ENCODE data around the gene C11orf68. TPM values are rescaled to one million over a fixed set of nuclear protein-coding genes. Genes with fewer than 3 reads are reported as not detected.

Gene C11orf68
- 24.3 and 35.7 TPM in 2 replicates for total RNA-seq

DNA sequence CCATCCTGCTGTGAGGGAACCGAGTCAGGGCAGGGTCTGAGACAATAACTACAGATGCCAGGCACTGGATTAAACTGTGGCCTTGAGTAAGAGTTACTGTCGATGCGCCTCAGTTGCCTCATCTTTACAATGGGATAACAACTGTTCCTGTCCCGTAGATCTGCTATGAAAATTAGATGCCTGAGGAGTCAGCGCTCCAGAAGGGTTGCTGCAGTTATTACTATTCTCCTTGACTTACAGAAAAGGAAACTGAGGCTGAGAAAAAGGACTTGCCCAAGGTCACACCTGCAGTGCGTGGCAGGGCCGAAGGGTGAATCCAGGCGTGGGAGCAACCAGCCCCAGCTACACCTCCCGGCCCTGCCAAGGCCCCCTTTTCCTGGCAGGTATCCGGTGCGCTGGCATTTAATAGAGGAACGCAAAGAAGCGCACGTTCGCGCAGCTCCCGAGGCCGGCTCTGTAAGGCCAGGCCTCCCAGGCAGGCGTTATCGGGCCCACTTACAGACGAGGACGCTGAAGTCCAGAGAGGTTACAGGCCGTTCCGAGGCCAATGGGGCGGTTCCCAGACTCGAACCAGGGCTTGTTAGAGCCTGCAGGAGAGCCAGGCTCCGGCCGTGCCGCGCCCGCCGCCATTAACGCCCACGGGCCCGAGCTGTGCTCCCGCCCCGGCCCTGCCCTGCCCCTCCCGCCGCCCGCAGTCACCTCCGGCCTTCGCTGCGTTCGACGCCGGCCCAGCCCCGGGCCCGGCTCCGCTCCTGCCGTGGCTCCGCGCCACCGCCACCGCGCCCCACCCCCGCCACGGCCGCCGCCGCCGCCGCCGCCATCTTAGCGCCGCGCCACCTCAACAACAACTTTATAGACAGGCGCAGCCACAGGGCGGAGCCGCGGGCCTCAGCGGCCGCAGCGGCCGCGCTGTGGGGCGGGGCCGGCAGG lies at the start of gene C11orf68:
Gene C11orf68 (minus strand): TSS at position 852 of the 930 bp plus-strand sequence. CDS start 31 bp downstream, at position 821.

DNA sequence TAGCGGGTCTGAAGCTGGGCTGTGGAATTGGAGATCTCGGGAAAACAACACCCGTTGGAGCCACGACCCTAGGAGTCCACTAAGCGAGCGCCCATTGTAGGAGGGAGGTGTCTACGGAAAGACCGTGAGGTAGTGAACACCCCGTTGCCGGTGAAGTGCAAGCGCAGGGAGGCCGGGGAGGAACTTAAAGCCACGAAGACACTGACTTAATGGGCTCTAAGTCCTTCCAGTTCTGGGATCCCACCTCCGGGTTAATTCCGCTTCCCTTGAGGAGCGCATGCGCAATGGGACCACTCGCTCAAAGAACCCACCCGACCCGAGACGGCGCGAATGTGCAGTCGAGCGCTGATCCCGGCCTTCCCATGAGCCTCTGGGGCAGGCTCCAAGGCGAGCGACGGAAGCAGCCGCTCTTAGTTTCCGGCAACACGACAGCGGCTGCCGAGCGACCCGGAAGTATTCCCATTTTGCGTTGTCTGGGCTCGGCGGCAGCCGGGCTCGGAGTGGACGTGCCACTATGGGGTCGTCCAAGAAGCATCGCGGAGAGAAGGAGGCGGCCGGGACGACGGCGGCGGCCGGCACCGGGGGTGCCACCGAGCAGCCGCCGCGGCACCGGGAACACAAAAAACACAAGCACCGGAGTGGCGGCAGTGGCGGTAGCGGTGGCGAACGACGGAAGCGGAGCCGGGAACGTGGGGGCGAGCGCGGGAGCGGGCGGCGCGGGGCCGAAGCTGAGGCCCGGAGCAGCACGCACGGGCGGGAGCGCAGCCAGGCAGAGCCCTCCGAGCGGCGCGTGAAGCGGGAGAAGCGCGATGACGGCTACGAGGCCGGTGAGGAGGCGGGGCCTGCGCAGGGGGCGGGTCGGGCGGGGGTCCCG lies 42.6 kb upstream of the C11orf68 start, which contains the start of gene SART1:
Gene SART1 (plus strand): TSS at position 468 of the 874 bp plus-strand sequence. CDS start 47 bp downstream, at position 515.

DNA sequence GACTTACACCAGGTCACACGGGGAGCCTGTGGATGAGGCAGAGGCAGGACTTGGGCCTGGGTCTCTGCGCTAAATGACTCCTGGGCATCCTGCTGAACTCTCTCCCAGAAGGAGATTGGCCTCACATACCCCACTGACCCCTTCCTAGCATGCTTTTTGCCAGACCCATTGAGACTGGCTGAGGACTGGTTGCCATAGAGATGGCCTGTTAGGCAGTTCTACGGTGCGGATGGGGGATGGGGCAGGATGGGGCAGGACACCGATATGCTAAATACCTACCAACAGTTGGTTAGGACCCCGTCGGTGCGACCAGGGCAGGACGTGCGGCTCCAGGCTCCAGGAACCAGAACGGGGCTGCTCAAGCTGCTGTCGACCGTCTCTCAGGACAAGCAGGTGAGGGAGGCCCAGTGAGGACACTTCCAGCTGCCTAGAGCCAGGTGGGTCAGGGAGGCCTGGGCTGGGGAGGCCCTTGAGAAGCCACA lies 26.6 kb upstream of the C11orf68 start, which contains the start of gene TSGA10IP:
Gene TSGA10IP (plus strand): TSS at position 51 of the 482 bp plus-strand sequence. CDS start 196 bp downstream, at position 247.

DNA sequence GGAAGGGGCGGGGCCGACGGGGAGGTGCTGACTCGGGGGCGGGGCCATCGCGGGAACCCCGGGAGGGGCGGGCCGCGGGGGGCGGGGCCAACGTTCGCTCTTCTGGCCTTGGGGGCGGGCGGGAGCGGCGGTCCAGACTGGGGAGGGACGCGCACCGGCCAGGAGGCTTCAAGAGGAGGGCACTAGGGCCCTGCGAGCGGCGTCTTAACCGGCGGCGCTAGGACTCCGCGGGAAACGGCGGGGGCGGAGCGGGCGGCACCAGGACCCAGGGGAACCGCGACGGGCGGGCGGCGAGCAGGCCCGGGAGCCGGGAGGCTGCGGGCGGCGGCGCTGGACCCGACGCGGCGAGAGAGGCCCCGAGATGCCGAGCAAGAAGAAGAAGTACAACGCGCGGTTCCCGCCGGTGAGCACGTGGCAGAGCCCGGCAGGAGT lies 295 bp upstream of the C11orf68 start, which contains the start of gene DRAP1:
Gene DRAP1 (plus strand): TSS at position 286 of the 432 bp plus-strand sequence. CDS start 76 bp downstream, at position 362.

DNA sequence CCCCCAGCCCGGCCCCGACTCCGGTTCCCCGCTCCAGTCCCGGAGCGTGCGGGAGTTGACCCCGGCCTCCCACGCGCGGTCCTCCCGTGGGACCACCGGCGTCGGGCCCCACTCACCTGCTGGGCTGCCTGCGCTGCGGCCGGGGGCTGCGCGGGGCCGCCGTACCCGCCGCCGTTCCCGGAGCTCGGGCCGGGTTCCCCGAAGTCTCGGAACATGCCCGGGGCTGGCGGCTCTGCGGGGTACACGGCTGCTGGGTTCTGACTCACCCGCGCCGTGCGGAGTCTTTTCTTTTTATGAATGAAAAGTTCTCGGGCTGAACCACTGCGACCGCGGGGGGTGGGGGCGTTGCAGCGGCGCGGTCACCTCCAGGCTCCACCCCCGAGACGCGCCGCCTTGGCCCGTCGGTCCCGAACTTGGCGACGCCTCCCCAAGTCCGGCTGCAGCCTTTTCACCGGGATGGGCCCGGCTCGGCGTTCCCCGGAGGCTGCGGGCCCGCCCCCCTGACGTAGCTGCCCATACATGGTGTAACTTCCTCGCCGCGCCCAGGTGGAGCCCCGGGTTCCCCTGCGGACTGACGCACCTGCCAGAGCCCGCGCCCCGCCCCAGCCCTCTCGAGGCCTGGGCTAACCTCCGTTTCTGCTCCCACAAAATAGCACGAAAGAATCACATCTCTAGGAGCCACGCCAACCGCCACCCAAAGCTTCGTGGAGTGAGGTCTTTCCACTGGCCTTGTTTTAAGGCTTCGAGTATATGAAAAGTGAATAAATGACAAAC lies 18.6 kb downstream of the C11orf68 start, which contains the start of gene FOSL1:
Gene FOSL1 (minus strand): TSS at position 264 of the 774 bp plus-strand sequence. CDS start 49 bp downstream, at position 215.

DNA sequence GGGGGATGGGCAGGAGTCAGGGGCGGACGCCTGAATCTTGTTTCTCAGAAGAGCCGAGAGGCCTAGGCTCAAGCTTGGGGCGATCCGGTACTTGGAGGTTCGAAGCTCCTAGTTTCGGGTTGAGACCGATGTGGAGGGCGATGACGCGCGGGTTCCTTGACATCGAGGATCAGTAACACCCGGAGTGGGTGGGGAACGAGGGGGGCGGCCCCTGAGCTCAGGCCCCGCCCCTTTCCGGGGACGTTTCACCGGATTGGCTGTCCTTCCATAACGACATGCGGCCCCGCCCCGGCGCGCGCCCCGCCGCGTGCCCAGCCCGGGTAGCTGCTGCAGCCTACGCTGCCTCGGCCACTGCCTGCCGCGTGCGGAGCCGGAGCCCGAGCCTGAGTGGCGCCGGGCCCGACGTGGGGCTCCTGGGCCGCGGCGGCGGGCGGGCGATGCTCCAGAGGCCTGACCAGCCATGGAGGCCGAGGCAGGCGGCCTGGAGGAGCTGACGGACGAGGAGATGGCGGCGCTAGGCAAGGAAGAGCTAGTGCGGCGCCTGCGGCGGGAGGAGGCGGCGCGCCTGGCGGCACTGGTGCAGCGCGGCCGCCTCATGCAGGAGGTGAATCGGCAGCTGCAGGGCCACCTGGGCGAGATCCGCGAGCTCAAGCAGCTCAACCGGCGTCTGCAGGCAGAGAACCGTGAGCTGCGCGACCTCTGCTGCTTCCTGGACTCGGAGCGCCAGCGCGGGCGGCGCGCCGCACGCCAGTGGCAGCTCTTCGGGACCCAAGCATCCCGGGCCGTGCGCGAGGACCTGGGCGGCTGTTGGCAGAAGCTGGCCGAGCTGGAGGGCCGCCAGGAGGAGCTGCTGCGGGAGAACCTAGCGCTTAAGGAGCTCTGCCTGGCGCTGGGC lies 28.3 kb downstream of the C11orf68 start, which contains the start of gene CCDC85B:
Gene CCDC85B (plus strand): TSS at position 350 of the 895 bp plus-strand sequence. CDS start 111 bp downstream, at position 461.

DNA sequence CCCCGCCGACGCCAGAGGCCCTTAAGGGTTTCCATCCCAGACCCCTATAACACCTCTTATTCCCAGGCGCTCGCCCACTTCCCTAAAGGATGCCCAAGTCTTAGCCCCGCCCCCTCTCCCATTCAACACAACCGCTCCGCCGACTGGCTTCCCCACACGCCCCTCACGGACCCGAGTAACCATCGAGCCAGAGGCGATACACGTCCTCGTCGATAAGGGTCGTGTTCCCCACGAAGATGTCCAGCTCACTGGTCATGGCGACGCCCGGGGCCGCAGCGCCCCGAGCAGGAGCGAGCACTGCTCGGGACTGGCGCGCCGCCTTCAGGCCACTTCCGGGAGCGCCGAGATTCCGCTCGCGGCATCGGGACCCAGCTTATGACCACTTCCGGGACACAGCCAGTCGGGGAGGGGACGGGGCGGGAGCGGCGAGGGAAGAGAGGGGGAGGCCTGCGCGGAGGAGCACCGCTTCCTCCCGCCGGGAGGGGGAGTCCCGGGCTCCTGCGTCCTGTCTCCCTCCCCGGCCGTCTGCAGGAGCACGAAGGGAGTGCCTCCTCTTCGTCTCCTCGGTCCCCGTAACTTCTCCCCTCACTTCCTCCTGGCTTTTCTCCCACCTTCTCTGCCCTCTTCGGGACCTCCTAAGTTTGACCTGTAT lies 30.6 kb downstream of the C11orf68 start, which contains the start of gene FIBP:
Gene FIBP (minus strand): TSS at position 309 of the 652 bp plus-strand sequence. CDS start 53 bp downstream, at position 256.

DNA sequence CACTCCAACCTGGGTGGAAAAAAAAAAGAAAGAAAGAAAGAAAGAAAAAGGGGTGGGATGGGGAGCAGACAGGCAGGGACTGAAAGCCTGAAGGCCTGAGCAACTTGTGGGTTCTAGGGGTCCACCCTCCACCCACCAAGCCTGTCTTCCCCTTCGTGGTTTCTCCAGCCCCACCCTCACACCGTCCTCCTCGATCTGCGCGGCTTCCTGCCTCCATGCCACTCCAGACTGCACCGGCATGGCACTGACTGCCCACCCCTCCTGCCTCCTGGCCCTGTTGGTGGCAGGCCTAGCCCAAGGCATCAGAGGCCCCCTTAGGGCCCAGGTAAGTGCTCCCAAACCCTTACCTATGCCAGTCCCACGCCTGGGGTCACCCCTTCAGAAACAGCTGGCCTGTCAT lies 39.2 kb downstream of the C11orf68 start, which contains the start of gene CTSW:
Gene CTSW (plus strand): TSS at position 221 of the 400 bp plus-strand sequence. CDS start 18 bp downstream, at position 239.

DNA sequence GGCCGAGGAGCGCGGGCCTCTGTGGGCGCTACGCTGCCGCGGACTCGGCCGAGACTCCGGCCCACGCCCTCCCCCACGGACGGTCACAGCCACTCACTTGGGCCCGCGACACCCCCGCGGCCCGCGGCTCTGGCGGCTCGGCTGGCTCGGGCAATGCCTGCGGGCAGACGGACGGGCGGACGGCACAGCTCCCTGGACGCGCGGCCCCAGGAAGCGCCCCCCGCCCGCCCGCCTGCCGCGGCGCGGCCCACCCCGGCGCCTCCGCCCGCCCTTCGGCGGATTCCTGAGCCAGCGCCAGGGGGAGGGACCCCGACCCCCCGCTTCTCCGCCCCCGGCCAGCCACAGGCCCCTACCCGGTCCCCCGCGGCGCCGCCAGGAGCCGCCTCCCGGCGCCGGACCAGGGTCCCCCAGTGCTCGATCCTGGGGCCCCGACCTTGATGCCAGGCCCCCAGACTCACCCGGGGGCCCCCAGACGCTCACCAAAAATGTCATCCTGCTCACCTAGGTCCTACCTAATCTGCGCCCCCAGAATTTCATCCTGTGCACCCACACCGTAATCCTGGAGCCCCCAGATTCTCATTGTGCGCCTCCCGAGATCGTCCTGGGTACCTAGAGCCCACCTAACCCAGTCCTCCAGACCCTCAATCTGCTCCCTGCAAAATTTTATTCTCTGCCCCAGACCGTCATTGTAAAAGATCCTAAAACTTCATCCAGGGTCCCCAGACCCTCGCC lies 46.1 kb downstream of the C11orf68 start, which contains the start of gene EFEMP2:
Gene EFEMP2 (minus strand): TSS at position 215 of the 732 bp plus-strand sequence. CDS start 446 bp downstream, outside the sequence.

Other genes starting within 250 kb of the C11orf68 start
- 53.2 and 67.1 TPM in 2 replicates for gene KAT5, start 206.8 kb downstream of the C11orf68 start, total RNA-seq
- gene RNASEH2C, start 198.3 kb downstream of the C11orf68 start, total RNA-seq: 24.7 and 37.1 TPM in 2 replicates
- 17.0 and 20.0 TPM in 2 replicates for gene AP5B1, start 138.1 kb downstream of the C11orf68 start, total RNA-seq
- gene OVOL1, start 132.0 kb downstream of the C11orf68 start, total RNA-seq: 1.3 and 2.0 TPM in 2 replicates
- gene SNX32, start 85.1 kb downstream of the C11orf68 start, total RNA-seq: 1.1 and 5.5 TPM in 2 replicates
- gene CFL1, start 60.9 kb downstream of the C11orf68 start, total RNA-seq: 397 and 949 TPM in 2 replicates
- 42.0 and 54.2 TPM in 2 replicates for gene MUS81, start 58.6 kb downstream of the C11orf68 start, total RNA-seq
- gene EFEMP2, start 46.3 kb downstream of the C11orf68 start, total RNA-seq: 39.4 and 68.7 TPM in 2 replicates
- gene CTSW, start 39.2 kb downstream of the C11orf68 start, total RNA-seq: 0.79 TPM in 1 of 2 replicates, not detected in the other
- 110 and 165 TPM in 2 replicates for gene FIBP, start 30.6 kb downstream of the C11orf68 start, total RNA-seq
- gene CCDC85B, start 28.4 kb downstream of the C11orf68 start, total RNA-seq: 23.2 and 30.0 TPM in 2 replicates
- gene FOSL1, start 18.7 kb downstream of the C11orf68 start, total RNA-seq: 1.1 and 1.2 TPM in 2 replicates
- 63.6 and 81.4 TPM in 2 replicates for gene DRAP1, start 364 bp upstream of the C11orf68 start, total RNA-seq
- gene TSGA10IP, start 26.4 kb upstream of the C11orf68 start, total RNA-seq: not detected in 2 replicates
- 33.4 and 37.7 TPM in 2 replicates for gene SART1, start 42.7 kb upstream of the C11orf68 start, total RNA-seq
- 29.8 and 40.0 TPM in 2 replicates for gene EIF1AD, start 83.1 kb upstream of the C11orf68 start, total RNA-seq
- 23.2 and 37.5 TPM in 2 replicates for gene BANF1, start 83.4 kb upstream of the C11orf68 start, total RNA-seq
- 39.3 and 66.6 TPM in 2 replicates for gene CST6, start 92.9 kb upstream of the C11orf68 start, total RNA-seq
- under 0.01 and 0.54 TPM in 2 replicates for gene CATSPER1, start 107.4 kb upstream of the C11orf68 start, total RNA-seq
- gene GAL3ST3, start 130.1 kb upstream of the C11orf68 start, total RNA-seq: not detected in 2 replicates
- gene SF3B2, start 133.3 kb upstream of the C11orf68 start, total RNA-seq: 138 and 219 TPM in 2 replicates
- gene PACS1, start 151.2 kb upstream of the C11orf68 start, total RNA-seq: 40.8 and 50.6 TPM in 2 replicates